ENCODE results near the gene DAPK2. TPM values are rescaled to one million over a fixed set of nuclear protein-coding genes. Genes with fewer than 3 reads are reported as not detected.

Gene DAPK2
- total RNA-seq, 1 experiment from 2014 or later, result 2.3 TPM

- Mint-ChIP-seq H3K4me3 (no peak overlapping the region), H3K36me3 (peaks cover 4% of the 10 kb centered on the region; the same call in 1 of the 2 replicates), H3K4me1 (peaks cover 49% of the 10 kb centered on the region), H3K27ac (no peak overlapping the region), H3K27me3 (ENCODE audit: low read depth) (peaks cover 23% of the 10 kb centered on the region), H3K9me3 (peaks cover 11% of the 10 kb centered on the region)
- TF ChIP-seq USF1 (CRISPR knock-in tag; IDR thresholded peaks at IDR 0.05), result no peak
- no peak for DNase-seq (ENCODE audit: low spot score)
- ChIA-PET POLR2A (no interaction called here), CTCF (interaction anchor here (0.7 to 4.7 kb wide), 3 partner anchors 24 to 143 kb away, joined by 4 to 52 read pairs (median 6); no protein-coding TSS in a partner anchor)
- no peak for ATAC-seq
Measured at GRCh38 chr15:63969652-63970421, 76.4 kb downstream of the DAPK2 start.

GRCh38 chr15:63968700-63969099, 77.6 kb downstream of the DAPK2 start:
- H3K4me3 Mint-ChIP-seq, result no peak overlapping the region
- CTCF ChIA-PET, result interaction anchor here (2.2 to 4.7 kb wide), 2 partner anchors 23 to 99 kb away, joined by 6 to 52 read pairs; no protein-coding TSS in a partner anchor
- H3K4me1 Mint-ChIP-seq, result peaks cover 39% of the 10 kb centered on the region
- POLR2A ChIA-PET, result no interaction called here
- H3K36me3 Mint-ChIP-seq, result peaks cover 15% of the 10 kb centered on the region
- H3K27me3 Mint-ChIP-seq (ENCODE audit: low read depth), result peaks cover 23% of the 10 kb centered on the region
- peak; percentile 63 for ATAC-seq
- H3K27ac Mint-ChIP-seq, result no peak overlapping the region; the same call in 1 of the 2 replicates
- H3K9me3 Mint-ChIP-seq, result peaks cover 17% of the 10 kb centered on the region
- TF ChIP-seq ZNF416 (CRISPR knock-in tag; IDR thresholded peaks at IDR 0.05) (no peak), ZNF396 (CRISPR knock-in tag; IDR thresholded peaks at IDR 0.05; ENCODE audit: borderline replicate concordance) (no peak), PREB (CRISPR knock-in tag; IDR thresholded peaks at IDR 0.05; ENCODE audit: borderline replicate concordance) (no peak), TEAD1 (CRISPR knock-in tag; IDR thresholded peaks at IDR 0.05) (no peak), GABPB1 (CRISPR knock-in tag; IDR thresholded peaks at IDR 0.05) (no peak), RORB (CRISPR knock-in tag; IDR thresholded peaks at IDR 0.05) (no peak), FOXJ3 (CRISPR knock-in tag; IDR thresholded peaks at IDR 0.05; ENCODE audit: borderline replicate concordance) (no peak), CBFB (CRISPR knock-in tag; IDR thresholded peaks at IDR 0.05; ENCODE audit: low read depth) (no peak), PRRX2 (CRISPR knock-in tag; IDR thresholded peaks at IDR 0.05) (no peak), MAX (CRISPR knock-in tag; IDR thresholded peaks at IDR 0.05) (no peak), ZNF232 (CRISPR knock-in tag; IDR thresholded peaks at IDR 0.05) (no peak), NR3C1 (CRISPR knock-in tag; conservative IDR thresholded peaks at IDR 0.05; ENCODE audit: low read depth) (no peak), E2F1 (CRISPR knock-in tag; IDR thresholded peaks at IDR 0.05) (no peak), FOXP1 (CRISPR knock-in tag; IDR thresholded peaks at IDR 0.05; ENCODE audit: borderline replicate concordance) (no peak), ARID4B (CRISPR knock-in tag; IDR thresholded peaks at IDR 0.05; ENCODE audit: borderline replicate concordance) (no peak), STAT6 (CRISPR knock-in tag; conservative IDR thresholded peaks at IDR 0.05; ENCODE audit: low read depth) (no peak), ZNF671 (CRISPR knock-in tag; IDR thresholded peaks at IDR 0.05) (no peak), NR1H2 (CRISPR knock-in tag; IDR thresholded peaks at IDR 0.05) (no peak)
- DNase-seq (ENCODE audit: low spot score), result no peak

Data from WTC11 (cell line).